GM10266 (cell line): ENCODE data around the gene ADD3.

Experiments
- DNase-seq: peaks from one replicate; pipeline ENCODE4 v3.0.0; 2012; ENCODE audit errors: extremely low spot score
- CTCF ChIP-seq: IDR thresholded peaks from 2 replicates; pipeline ENCODE4 v1.5.1; 2012; ENCODE audit warnings: mild to moderate bottlenecking, low read depth; ENCODE audit not compliant: control insufficient read depth, insufficient read depth; ENCODE audit errors: missing control alignments

Gene ADD3

GRCh38 chr10:110093722-110094121 is 85.9 kb downstream of the ADD3 start:
- no peak for DNase-seq
- TF ChIP-seq CTCF: no peak

- DNase-seq: no peak
- no peak for TF ChIP-seq CTCF
Observed at GRCh38 chr10:110094786-110095185, 87.0 kb downstream of the ADD3 start.

GRCh38 chr10:110101464-110102144 is 93.8 kb downstream of the ADD3 start:
- no peak for DNase-seq
- no peak for TF ChIP-seq CTCF

GRCh38 chr10:110103921-110104461 is 96.2 kb downstream of the ADD3 start:
- no peak for TF ChIP-seq CTCF
- no peak for DNase-seq

- no peak for TF ChIP-seq CTCF
- no peak for DNase-seq
Observed at GRCh38 chr10:110105873-110106272, 98.1 kb downstream of the ADD3 start.

- no peak for DNase-seq
- TF ChIP-seq CTCF: no peak
Observed at GRCh38 chr10:110107430-110107829, 99.6 kb downstream of the ADD3 start.

- no peak for TF ChIP-seq CTCF
- DNase-seq: no peak
Observed at GRCh38 chr10:110107887-110108286, 100.1 kb downstream of the ADD3 start.
